ENCODE data around the gene CC2D1A.
A peak's percentile ranks its signal among the peaks of the same experiment; 100 is the strongest.
"Not testable (repeated sequence)": the region's sequence is repeated elsewhere in the genome, so short reads cannot be mapped to it uniquely, and the experiment has no call there.

CC2D1A gene

DNA sequence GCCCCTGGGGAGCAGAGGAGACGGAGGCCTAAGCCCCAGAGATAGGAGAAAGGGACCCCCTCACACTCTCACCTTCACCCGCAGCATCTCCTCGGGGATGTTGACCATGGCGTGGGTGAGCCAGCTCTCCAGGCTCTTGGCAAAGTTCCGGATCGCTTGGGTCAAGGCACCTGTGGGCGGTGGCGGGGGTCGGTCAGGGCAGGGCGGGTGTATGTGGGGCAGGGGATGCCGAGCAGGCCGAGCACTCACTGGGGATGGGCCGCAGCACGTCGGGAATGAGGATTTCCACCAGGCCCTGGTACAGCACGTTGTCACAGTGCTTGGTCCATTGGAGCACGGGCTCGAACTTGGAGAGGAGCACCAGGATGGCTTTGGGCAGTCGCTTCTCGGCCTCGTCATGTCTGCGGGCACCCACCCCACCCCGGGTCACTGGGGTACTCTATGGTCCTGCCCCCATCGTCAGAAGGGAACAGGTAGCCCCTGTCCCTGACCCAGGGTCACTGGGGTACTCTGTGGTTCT lies 59.4 kb downstream of the CC2D1A start:
- no peak for DNase-seq

DNA sequence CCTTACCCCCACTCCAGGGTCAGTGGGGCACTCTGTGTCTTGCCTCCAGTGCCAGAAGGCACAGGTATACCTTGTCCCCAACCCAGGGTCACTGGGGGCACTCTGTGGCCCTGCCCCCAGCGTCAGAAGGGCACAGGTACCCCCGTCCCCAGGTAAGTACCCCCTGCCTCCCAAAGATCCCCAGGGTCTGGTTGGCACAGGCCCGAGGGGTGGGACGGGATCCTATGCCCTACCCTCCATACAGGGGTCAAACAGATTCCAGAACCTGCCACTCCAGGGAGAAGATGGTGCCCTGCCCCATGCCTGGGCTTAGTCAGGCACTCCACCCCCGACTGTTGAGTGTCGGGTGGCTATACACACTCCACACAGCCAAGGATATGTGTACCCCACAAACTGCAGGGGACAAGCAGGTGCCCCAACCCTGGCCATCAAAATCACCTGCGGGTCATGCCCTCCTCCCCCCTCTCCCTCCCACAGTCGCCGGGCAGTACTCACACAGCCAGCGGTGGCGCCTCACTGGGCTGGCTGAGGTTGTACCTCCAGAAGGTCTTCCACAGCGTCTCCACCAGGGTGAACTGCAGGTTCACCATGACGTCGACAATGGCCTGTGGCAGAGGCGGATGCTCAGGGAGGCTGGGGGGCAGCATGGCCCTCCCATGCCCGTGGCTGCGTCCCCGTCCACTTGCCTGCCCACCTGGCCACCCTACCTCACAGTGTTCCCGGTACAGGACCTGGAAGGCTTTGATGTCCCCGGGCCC lies 60.1 kb downstream of the CC2D1A start:
- no peak for DNase-seq

DNA sequence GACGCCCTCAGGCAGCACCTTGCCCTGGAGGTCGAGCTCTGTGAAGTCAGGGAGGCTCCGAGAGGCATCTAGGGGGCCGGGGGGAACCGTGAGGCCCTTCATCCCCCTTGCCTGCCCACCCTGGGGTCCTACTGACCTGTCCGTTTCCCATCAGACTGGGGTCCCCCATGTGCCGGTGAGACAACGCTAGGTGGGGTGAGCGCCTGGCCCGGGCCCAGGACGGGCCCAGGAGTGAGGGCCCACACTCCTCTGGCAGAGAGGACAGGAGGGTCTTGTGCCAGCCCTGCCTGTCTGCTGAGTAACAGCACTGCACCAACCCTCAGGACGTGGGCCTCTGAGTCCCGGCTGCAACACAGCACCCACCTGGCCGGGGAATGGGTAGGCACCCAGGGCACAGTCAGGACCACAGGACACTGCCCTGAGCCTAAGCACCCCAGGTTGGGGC lies 60.7 kb downstream of the CC2D1A start:
- DNase-seq, result no peak

DNA sequence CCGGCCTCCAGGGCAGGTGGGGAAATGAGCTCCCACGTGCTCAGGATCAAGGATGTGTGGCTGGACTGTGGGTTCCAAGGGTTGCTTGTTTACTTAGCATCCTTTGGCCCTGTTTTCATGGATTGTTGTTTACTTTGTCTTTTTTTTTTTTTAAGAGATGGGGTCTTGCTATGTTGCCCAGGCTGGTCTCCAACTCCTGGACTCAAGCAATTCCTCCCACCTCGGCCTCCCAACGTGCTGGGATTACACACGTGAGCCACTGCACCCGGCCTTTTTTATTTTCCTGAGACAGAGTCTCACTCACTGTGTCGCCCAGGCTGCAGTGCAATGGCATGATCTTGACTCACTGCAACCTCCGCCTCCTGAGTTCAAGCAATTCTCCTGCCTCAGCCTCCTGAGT lies 61.2 kb downstream of the CC2D1A start:
- DNase-seq, result not testable (repeated sequence)

DNA sequence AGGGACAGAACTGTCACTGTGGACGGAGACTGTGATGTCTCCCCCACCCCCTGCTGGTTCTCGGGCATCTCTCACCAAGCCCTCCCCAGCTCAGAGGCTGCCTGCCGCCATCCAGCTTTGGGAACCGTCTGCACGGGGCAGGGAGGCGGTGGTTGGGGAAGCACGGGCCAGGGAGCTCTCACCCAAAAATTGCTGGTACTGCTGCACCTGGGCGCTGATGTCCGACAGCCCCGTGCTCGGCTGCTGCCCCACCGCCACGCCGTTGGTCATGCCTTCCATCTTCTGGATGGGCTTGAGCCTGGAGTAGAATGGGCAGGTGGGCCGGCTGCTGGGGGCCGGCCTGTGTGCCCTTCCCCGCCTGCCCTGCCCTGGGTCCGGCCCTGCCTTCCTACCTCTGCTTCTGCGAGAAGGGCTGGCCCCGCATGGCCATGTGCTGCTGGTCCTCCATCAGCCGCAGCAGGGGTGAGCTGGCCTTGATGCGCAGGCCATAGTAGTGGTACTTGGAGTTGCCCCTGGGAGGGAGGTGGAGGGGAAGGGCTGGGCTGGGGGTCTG lies 62.5 kb downstream of the CC2D1A start:
- DNase-seq, result no peak

DNA sequence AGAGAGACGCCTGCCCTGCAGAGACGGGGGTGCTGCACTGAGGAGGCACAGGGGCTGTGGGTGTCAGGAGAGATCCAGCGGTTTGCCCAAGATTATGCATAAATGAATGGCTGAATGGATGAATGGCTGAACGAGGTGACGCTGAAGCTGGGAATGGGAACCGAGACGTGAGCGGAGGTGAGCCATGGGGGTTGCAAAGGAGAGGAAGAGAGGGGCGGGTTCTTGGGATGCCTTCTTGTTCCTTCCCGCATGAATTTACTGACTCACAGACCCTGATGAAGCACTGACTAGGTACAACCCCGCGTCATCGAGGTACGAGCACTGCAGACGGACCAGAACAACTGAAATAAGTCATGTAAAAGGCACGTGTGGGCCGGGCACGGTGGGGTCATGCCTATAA lies 63.0 kb downstream of the CC2D1A start:
- no peak for DNase-seq

DNA sequence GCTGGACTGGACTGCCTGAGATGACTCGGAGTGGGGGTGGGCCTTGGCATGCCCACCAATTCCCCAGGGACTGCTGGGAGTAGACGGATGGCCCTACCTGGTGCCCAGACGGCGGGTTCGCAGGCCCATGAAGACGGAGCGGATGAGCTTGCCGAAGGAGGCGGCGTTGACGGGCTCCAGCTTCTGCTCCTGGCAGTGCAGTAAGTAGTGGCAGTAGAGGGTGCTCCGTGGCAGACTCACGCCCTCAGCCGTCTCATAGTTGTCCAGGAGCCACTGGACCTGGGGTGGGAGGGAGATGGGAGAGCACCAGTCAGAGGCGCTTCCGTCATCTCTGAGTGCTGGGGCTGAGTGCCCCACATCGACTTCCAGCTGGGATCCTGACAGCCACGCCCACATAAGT lies 63.9 kb downstream of the CC2D1A start:
- no peak for DNase-seq

DNA sequence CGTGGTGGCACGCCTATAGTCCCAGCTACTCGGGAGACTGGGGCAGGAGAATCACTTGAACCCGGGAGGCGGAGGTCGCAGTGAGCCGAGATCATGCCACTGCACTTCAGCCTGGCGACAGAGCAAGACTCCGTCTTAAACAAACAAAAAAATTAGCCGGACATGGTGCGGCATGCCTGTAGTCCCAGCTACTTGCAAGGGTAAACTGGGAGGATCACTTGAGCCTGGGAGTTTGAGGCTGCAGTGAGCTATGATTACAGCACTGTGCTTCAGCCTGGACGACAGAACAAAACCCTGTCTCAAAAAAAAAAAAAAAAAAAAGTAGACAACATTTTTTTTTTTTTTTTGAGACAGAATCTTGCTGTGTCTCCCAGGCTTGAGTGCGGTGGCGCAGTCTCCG lies 65.9 kb downstream of the CC2D1A start:
- not testable (repeated sequence) for DNase-seq

DNA sequence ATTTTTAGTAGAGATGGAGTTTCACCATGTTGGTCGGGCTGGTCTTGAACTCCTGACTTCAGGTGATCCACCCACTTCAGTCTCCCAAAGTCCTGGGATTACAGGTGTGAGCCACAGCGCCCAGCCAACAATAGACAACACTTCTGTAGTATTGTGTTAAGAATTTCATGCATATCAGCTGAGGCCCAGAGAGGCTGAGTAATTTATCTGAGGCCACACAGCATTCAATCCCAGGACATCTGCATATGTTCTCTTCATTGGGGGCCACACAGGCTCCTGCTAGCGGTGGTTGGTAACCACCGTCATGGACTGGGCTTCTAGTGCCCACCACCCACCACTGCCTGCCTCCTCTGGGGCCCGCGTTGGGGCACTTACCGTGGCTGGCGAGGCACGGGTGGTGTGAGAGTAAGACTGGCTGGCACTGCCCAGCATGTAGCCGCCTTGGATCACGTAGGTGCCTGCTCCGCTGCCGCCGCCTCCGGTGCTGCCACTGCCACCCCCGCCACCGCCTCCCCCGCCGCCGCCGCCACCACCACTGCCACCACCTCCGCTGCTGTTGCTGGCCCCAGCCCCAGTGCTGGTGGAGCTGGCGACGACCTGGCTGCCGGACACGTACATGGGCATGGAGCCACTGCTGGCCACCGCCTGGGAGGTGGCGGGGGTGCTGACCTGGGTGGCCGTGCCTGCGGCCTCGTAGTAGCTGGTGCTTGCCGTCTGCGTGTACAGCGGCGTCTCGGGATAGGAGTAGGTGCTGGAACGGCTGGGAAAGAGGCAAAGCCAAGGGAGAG lies 66.6 kb downstream of the CC2D1A start:
- DNase-seq, result no peak

DNA sequence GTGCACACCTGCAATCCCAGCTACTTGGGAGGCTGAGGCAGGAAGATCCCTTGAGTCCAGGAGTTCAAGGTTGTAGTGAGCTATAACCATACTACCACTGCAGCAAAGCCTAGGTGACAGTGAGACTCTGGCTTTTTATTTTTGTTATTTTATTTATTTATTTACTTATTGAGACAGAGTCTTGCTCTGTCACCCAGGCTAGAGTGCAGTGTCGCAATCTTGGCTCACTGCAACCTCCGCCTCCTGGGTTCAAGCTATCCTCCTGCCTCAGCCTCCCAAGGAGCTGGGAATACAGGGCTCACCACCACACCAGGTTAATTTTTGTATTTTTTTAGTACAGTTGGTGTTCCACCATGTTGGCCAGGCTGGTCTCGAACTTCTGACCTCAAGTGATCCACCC lies 67.5 kb downstream of the CC2D1A start:
- not testable (repeated sequence) for DNase-seq

DNA sequence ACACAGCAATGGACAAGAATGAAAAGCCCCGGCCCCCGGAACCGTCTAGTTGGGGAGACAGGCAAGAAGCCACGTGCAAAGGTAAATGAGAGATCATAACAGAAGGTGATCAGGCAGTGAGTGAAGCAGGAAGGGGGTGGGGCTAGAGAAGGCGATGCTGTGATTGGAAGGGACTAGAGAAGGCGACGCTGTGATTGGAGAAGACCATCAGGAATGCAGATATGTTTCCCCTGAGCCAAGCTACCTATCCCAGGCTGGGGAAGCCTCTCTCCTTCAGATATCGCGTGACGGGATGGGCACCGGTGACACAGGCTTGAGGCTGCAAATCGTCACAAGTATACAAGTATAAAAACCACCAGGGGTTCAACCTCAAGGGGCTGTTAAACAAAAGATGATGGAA lies 68.1 kb downstream of the CC2D1A start:
- peak; percentile 15 for DNase-seq

DNA sequence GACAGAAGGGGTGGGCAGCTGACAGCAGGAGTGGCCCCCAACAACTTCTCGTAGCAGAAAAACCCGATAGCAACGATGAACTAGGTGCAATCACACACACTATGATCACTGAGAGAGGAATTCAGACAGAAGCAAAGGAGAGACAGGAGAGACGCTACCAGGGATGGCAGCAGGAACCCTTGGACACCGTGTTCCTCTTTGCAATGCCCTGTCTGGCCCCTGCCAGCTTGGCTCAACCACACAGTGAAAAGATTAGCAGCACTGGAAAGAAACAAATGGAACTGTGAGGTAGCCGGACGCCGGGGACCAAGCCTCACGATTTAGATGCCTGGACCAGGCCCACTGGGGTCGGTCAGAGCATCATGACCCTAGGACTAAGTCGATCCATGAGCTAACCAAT lies 69.9 kb downstream of the CC2D1A start:
- DNase-seq, result no peak

DNA sequence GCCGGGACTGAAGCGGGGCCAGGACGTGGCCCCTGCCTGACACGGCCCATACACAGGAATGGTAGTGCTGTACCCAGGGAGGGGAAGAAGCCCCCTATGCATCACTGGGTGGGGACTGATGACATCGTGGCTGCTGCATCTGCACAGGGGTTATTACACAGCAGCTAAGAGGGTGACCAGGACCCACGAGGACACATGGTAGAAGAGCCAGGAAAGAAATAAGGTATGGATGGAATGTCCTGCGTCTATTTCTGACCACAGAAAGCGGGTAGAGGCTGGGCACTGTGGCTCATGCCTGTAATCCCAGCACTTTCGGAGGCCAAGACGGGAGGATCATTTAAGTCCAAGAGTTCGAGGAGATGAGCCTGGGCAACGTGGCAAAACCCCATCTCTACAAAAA lies 70.4 kb downstream of the CC2D1A start:
- no peak for DNase-seq

DNA sequence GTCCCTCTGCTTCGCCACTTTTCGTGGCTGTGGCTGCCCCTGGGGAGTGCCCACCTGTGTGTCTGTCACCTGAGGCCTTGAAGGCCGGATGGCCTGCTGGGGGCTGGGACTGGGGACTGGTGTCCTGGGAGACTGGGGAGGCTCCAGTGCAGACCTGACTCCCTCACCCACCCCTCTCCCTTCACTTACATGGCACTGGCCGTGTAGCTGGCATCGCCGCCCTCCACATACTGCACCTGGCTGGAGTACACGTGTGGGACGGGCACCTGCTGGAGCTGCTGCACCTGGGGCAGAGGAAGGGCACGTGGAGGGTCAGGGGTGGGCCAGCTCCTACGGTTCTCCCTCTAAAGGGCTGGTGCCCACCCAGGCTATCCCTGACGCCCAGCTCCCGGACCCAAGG lies 71.8 kb downstream of the CC2D1A start:
- DNase-seq, result no peak

DNA sequence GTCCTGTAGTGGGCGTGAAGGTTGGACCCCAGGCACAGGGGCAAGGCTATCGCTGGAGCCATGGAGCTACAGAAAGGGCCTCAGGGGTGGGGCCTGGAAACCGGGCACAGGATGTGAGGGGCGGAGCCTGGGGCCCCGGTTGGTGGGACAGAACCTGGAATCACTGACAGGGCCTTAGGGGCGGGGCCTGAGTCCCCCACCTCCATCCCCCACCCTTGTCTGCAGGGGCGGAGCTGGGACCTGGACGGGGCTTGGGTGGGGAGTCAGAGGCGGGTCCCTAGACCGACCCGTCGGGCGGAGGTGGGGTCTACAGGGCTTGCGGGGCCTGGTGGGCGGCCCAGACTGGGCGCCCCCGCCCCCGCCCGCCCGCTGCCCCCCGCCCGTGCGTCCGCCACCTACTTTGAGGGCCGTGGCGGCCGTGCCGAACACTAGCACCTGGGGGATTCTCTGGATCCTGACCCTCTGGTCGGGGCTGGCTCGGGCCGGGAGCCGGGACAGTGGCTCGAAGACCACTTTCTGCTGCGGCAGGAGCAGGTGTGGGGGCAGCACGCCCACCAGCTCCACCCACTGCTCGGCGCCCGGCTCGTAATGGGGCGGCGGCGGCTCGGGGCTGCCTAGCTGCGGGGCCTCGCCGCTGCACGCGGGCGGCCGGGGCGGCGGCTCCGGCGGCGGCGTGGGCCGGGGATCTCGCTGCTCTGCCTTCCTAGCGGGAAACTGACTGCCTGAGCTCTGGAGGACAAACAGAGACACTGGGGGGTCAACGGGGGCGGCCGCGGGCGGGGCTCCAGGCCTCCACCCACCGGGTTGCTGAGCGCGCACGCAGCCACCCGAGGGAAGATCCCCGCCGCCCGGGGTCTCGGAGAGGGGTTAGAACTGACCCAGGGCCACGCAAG lies 72.6 kb downstream of the CC2D1A start:
- DNase-seq, result no peak

DNA sequence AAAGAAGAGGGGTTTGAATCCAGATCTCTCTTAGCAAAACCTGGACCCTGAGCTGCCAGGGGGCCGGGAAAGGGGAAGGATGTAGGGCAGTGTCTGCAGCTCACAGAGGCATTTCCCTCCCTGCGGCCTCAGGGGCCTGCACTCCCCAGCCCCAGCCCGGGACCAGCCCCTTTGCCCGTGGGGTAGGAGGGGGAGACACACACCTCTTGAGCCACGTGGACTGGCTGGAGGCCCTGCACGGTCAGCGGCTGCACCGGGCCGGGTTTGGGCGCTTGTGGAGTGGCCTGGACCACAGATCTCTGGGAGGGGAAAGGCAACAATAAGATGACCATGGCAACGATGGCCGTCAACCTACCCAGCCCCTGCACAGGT lies 73.2 kb downstream of the CC2D1A start:
- no peak for DNase-seq

DNA sequence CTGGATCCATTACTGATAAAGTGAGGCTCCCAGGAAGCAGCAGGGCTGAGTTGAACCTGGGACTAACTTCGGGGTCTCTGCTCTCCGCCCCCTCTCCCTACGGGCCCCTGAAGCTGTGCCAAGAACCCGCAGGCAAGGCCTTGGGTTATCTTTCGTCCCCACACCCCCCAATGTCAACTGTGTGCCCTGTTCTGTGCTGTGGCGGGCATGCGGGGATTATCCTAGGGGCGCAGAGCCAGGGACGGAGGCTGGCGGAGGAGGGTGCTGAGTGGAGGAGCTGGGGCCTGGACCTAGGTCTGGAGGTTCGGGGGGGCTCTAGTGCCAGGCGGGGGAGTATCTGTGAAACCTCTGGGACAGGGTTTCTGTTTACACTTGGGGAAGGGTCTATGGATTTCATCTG lies 73.7 kb downstream of the CC2D1A start:
- DNase-seq, result no peak

DNA sequence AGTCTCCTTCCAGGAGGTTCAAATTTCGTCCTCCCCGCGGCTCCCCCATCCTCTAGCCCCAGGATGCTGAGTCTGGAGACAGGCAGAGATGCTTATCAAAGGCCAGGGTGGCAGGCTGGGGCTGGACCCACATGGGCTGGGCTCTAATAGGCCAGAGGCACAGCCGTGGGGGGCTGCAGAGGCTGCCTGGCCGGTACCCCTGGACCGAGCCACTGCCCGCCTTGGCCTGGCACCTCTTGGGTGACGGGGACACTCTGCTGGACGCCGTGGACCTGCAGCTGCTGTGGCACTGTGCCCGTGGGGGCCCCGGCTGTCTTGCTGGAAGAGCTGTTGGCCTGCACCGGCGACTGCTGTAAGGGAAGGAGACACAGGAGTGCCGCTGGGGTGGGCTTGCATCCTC lies 74.3 kb downstream of the CC2D1A start:
- no peak for DNase-seq

Measured in stimulated activated naive CD4-positive, alpha-beta T cell treated with Interleukin-2 at 50 U/mL for 16 hours (primary cell).